ENCODE results near the gene FFAR3.

DNA sequence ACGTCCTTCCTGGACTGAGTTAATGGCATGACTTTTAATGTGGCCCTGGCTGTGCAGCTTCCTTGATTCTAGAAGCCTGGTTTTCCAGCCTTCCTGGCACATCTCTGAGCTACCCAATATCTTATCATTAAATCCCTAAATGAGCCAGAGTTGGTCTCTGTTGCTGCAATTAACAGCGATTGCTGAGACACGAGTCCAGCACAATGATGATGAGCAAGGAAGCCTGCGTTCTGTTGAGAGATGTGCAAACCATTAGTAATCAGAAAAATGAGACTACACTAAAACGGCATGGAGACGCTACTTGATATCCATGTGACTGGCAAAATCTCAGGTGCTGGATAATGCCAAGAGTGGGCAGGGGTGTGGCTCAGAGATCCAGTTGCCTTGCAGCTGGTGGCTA, 38.8 kb downstream of the FFAR3 start:
- TF ChIP-seq POLR2A (IDR thresholded peaks at IDR 0.05; ENCODE audit: low read depth, low read length) (no peak), POLR2AphosphoS5 (IDR thresholded peaks at IDR 0.05; ENCODE audit: low read depth, low read length) (no peak), TAF1 (IDR thresholded peaks at IDR 0.05; ENCODE audit: borderline replicate concordance, low read depth, low read length) (no peak)

Data from GM12892 (cell line).